Astrocyte (in vitro differentiated cells and primary cell): ENCODE results near the gene RPS6KA2. TPM values are rescaled to one million over a fixed set of nuclear protein-coding genes. Genes with fewer than 3 reads are reported as not detected.
A peak's percentile ranks its signal among the peaks of the same experiment; 100 is the strongest.

Source experiments
- DNase-seq: peaks from one replicate; pipeline ENCODE4 v3.0.0-alpha.2; 2010; ENCODE audit warnings: low read depth
- FAIRE-seq: peaks from 2 replicates; lab custom pipeline; 2011; peaks lifted over from hg19 to GRCh38; lab: Jason Lieb, UNC
- H2AFZ ChIP-seq: 2 replicates; pipeline ENCODE4 v1.6.0; 2012; ENCODE audit warnings: low read depth, low read length, inconsistent platforms
- H3K27ac ChIP-seq: 2 replicates; pipeline ENCODE4 v1.5.1; 2011; ENCODE audit warnings: low read depth, low read length, inconsistent platforms
- H3K27me3 ChIP-seq: 2 replicates; pipeline ENCODE4 v1.6.0; 2011; ENCODE audit warnings: low read length, inconsistent platforms; ENCODE audit not compliant: insufficient read depth
- H3K36me3 ChIP-seq: 2 replicates; pipeline ENCODE4 v1.5.1; 2011; ENCODE audit warnings: low read length, inconsistent platforms; ENCODE audit not compliant: insufficient read depth
- H3K4me1 ChIP-seq: 2 replicates; pipeline ENCODE4 v1.5.1; 2011; ENCODE audit warnings: low read length, inconsistent platforms; ENCODE audit not compliant: insufficient read depth
- H3K4me2 ChIP-seq: 2 replicates; pipeline ENCODE4 v1.6.0; 2012; ENCODE audit warnings: low read length, inconsistent platforms
- H3K4me3 ChIP-seq: 2 replicates; pipeline ENCODE4 v1.5.1; 2011; ENCODE audit warnings: low read depth, mild to moderate bottlenecking, low read length, inconsistent platforms; ENCODE audit not compliant: insufficient read depth
- H3K79me2 ChIP-seq: 2 replicates; pipeline ENCODE4 v1.6.0; 2012; ENCODE audit warnings: mild to moderate bottlenecking, low read length, inconsistent platforms; ENCODE audit not compliant: insufficient read depth
- H3K9ac ChIP-seq: 2 replicates; pipeline ENCODE4 v1.6.0; 2012; ENCODE audit warnings: mild to moderate bottlenecking, low read length, inconsistent platforms
- H3K9me3 ChIP-seq: 2 replicates; pipeline ENCODE4 v1.5.1; 2012; ENCODE audit warnings: low read depth, mild to moderate bottlenecking, low read length, inconsistent platforms; ENCODE audit not compliant: insufficient read depth
- H4K20me1 ChIP-seq: 2 replicates; pipeline ENCODE4 v1.6.0; 2012; ENCODE audit warnings: low read length, inconsistent platforms; ENCODE audit not compliant: insufficient read depth
- H3K27ac Mint-ChIP-seq: one replicate; pipeline ENCODE4 v1.8.0; 2021; ENCODE audit warnings: mild to moderate bottlenecking, mixed read lengths; ENCODE audit not compliant: unreplicated experiment
- H3K27me3 Mint-ChIP-seq: one replicate; pipeline ENCODE4 v1.8.0; 2021; ENCODE audit warnings: low read depth, mixed read lengths; ENCODE audit not compliant: unreplicated experiment
- H3K36me3 Mint-ChIP-seq: one replicate; pipeline ENCODE4 v1.8.0; 2021; ENCODE audit warnings: low read depth, mixed read lengths; ENCODE audit not compliant: unreplicated experiment
- H3K4me1 Mint-ChIP-seq: one replicate; pipeline ENCODE4 v1.8.0; 2021; ENCODE audit warnings: low read depth, mixed read lengths; ENCODE audit not compliant: unreplicated experiment
- H3K4me3 Mint-ChIP-seq: one replicate; pipeline ENCODE4 v1.8.0; 2021; ENCODE audit warnings: mild to moderate bottlenecking, moderate library complexity, mixed read lengths; ENCODE audit not compliant: unreplicated experiment
- H3K9me3 Mint-ChIP-seq: one replicate; pipeline ENCODE4 v1.8.0; 2021; ENCODE audit warnings: mild to moderate bottlenecking, mixed read lengths; ENCODE audit not compliant: unreplicated experiment
- EZH2 ChIP-seq: IDR thresholded peaks from 2 replicates; pipeline ENCODE4 v1.6.1; 2012; ENCODE audit warnings: mild to moderate bottlenecking, low read length, inconsistent platforms; ENCODE audit not compliant: insufficient read depth
- total RNA-seq: library from RNA; stranded (reverse); gene quantifications from 2 replicates; pipeline ENCODE4 v1.2.1, GENCODE V29; 2021
- TF ChIP-seq, protein P1 (sequence below): IDR thresholded peaks from 2 replicates; pipeline ENCODE4 v1.5.1; 2011; ENCODE audit warnings: low read depth, mild to moderate bottlenecking, inconsistent platforms, low read length, moderate library complexity; ENCODE audit not compliant: insufficient read depth

The RPS6KA2 gene
- total RNA-seq, 1 donor from 2014 or later = 33.5 TPM

DNA sequence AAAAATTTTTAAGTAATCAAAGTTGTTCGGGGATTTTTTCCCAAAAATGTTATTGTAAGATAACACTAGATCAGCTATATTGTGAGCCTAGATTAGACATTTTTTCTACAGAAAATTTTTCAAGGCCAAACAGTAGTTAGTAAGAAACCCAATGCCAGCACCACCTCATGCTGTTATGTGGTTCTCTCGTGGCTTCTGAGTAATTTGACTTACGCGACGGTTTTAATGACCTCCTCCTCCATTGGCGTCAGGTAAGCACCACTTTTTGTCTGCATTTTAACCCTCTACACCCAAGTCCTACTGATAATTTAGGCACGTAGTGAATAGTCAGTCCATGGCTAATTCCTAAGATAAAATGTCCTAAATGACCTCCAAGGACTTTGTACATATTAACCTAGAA lies 9.7 kb downstream of the RPS6KA2 start:
- H3K4me3 ChIP-seq = no peak overlapping the region
- peaks cover 76% of the 10 kb centered on the region for H3K79me2 ChIP-seq
- peak overlapping the region; percentile 1 for H3K27ac Mint-ChIP-seq
- FAIRE-seq (no peak), DNase-seq (peak; percentile 57)
- H3K4me1 ChIP-seq = peaks cover 59% of the 10 kb centered on the region
- H3K4me1 Mint-ChIP-seq = peaks cover 67% of the 10 kb centered on the region
- H3K9ac ChIP-seq = no peak overlapping the region
- H3K4me2 ChIP-seq = no peak overlapping the region
- peaks cover 3% of the 10 kb centered on the region for H3K9me3 Mint-ChIP-seq
- no peaks in the 10 kb centered on the region for H3K27me3 Mint-ChIP-seq
- H3K27ac ChIP-seq = no peak overlapping the region
- no peaks in the 10 kb centered on the region for H4K20me1 ChIP-seq
- no peaks in the 10 kb centered on the region for H3K36me3 ChIP-seq
- H3K36me3 Mint-ChIP-seq = peaks cover 21% of the 10 kb centered on the region
- no peaks in the 10 kb centered on the region for H3K27me3 ChIP-seq
- TF ChIP-seq, protein P1, sequence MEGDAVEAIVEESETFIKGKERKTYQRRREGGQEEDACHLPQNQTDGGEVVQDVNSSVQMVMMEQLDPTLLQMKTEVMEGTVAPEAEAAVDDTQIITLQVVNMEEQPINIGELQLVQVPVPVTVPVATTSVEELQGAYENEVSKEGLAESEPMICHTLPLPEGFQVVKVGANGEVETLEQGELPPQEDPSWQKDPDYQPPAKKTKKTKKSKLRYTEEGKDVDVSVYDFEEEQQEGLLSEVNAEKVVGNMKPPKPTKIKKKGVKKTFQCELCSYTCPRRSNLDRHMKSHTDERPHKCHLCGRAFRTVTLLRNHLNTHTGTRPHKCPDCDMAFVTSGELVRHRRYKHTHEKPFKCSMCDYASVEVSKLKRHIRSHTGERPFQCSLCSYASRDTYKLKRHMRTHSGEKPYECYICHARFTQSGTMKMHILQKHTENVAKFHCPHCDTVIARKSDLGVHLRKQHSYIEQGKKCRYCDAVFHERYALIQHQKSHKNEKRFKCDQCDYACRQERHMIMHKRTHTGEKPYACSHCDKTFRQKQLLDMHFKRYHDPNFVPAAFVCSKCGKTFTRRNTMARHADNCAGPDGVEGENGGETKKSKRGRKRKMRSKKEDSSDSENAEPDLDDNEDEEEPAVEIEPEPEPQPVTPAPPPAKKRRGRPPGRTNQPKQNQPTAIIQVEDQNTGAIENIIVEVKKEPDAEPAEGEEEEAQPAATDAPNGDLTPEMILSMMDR = no peak
- no peak for TF ChIP-seq EZH2
- H3K9me3 ChIP-seq = no peaks in the 10 kb centered on the region
- no peak overlapping the region for H2AFZ ChIP-seq
- no peak overlapping the region for H3K4me3 Mint-ChIP-seq

GRCh38 chr6:166616261-166617238 lies 10.5 kb downstream of the RPS6KA2 start:
- TF ChIP-seq, protein P1 = no peak
- no peak for TF ChIP-seq EZH2
- H3K4me2 ChIP-seq = no peak overlapping the region
- peaks cover 51% of the 10 kb centered on the region for H3K4me1 ChIP-seq
- DNase-seq (no peak), FAIRE-seq (no peak)
- Mint-ChIP-seq H3K36me3 (peaks cover 23% of the 10 kb centered on the region), H3K27ac (no peak overlapping the region), H3K9me3 (peaks cover 3% of the 10 kb centered on the region), H3K27me3 (no peaks in the 10 kb centered on the region), H3K4me3 (peak overlapping the region; percentile 31), H3K4me1 (peaks cover 61% of the 10 kb centered on the region)
- no peak overlapping the region for H3K27ac ChIP-seq
- H3K79me2 ChIP-seq = peaks cover 76% of the 10 kb centered on the region
- H3K9ac ChIP-seq = no peak overlapping the region
- H3K36me3 ChIP-seq = no peaks in the 10 kb centered on the region
- no peak overlapping the region for H3K4me3 ChIP-seq
- no peak overlapping the region for H2AFZ ChIP-seq
- no peaks in the 10 kb centered on the region for H4K20me1 ChIP-seq
- no peaks in the 10 kb centered on the region for H3K9me3 ChIP-seq
- H3K27me3 ChIP-seq = no peaks in the 10 kb centered on the region
